GM12878 (cell line): Measurements from ENCODE around the gene NTMT2. TPM values are rescaled to one million over a fixed set of nuclear protein-coding genes. Genes with fewer than 3 reads are reported as not detected.

Source experiments
- ATAC-seq: fragments of 200-7000 bp; cut with Tn5 transposase; 3 replicates; pipeline ENCODE4 v1.9.1; 2020; ENCODE audit warnings: mild to moderate bottlenecking, moderate library complexity
- BruUV-seq: library from RNA; stranded (reverse); fragments of 400-500 nt; replicated peaks from 2 replicates; lab custom pipeline; 2021; lab: Mats Ljungman, UMichigan
- CTCF ChIA-PET: fragments of 300-600 bp; sonication (Branson Sonifier 250); formaldehyde crosslinking; extraction: SDS; loops from one replicate; lab custom pipeline; 2021; ENCODE audit warnings: inconsistent platforms; lab: Yijun Ruan, JAX
- POLR2A ChIA-PET: fragments of 350-600 bp; formaldehyde crosslinking; extraction: SDS; loops from one replicate; lab custom pipeline; 2021; ENCODE audit warnings: inconsistent platforms; lab: Charles Lee
- RAD21 ChIA-PET: fragments of 300-600 bp; sonication (Branson Sonifier 250); formaldehyde crosslinking; loops from one replicate; lab custom pipeline; 2023; ENCODE audit warnings: antibody characterized with exemption; ENCODE audit not compliant: unreplicated experiment; lab: Charles Lee
- SMC1A ChIA-PET: fragments of 300-600 bp; sonication (Branson Sonifier 250); formaldehyde crosslinking; loops from one replicate; lab custom pipeline; 2023; ENCODE audit not compliant: unreplicated experiment, uncharacterized antibody; lab: Charles Lee
- DNase-seq: peaks from one replicate; pipeline ENCODE4 v3.0.0-alpha.2; 2011; ENCODE audit warnings: low read depth, low spot score
- FAIRE-seq: peaks from 3 replicates; lab custom pipeline; 2011; peaks lifted over from hg19 to GRCh38; lab: Jason Lieb, UNC
- H2AFZ ChIP-seq: 2 replicates; pipeline ENCODE4 v1.6.0; 2011; ENCODE audit warnings: low read depth, low read length, control low read depth; ENCODE audit not compliant: control insufficient read depth
- H3K27ac ChIP-seq: 2 replicates; pipeline ENCODE4 v1.5.1; 2011; ENCODE audit warnings: control low read depth; ENCODE audit not compliant: control insufficient read depth, insufficient read depth
- H3K27me3 ChIP-seq, 2 experiments: replicated peaks in 1 of 2; 2 replicates each; pipeline versions ENCODE4 v1.6.0 to v1.6.1; 2011; ENCODE audit warnings: low read length in 1 of 2; ENCODE audit not compliant: control insufficient read depth in 2 of 2, insufficient read depth in 2 of 2
- H3K36me3 ChIP-seq, 2 experiments: 2 replicates each; pipeline ENCODE4 v1.5.1; 2011; ENCODE audit warnings: low read length in 1 of 2; ENCODE audit not compliant: control insufficient read depth in 2 of 2, insufficient read depth in 2 of 2
- H3K4me1 ChIP-seq: 2 replicates; pipeline ENCODE4 v1.6.1; 2011; ENCODE audit warnings: mild to moderate bottlenecking, low read length, moderate library complexity, mixed read lengths; ENCODE audit not compliant: control insufficient read depth, insufficient read depth
- H3K4me2 ChIP-seq: 2 replicates; pipeline ENCODE4 v1.6.0; 2011; ENCODE audit warnings: control low read depth; ENCODE audit not compliant: control insufficient read depth, insufficient read depth
- H3K4me3 ChIP-seq: fragments of 200-600 bp; sonication (generic); 2 replicates; pipeline ENCODE4 v1.5.1; 2016
- H3K79me2 ChIP-seq: 2 replicates; pipeline ENCODE4 v1.6.0; 2011; ENCODE audit warnings: low read length; ENCODE audit not compliant: control insufficient read depth, insufficient read depth
- H3K9ac ChIP-seq: 2 replicates; pipeline ENCODE4 v1.8.0; 2011; ENCODE audit warnings: low read length, control low read depth, mixed read lengths; ENCODE audit not compliant: control insufficient read depth, insufficient read depth
- H3K9me3 ChIP-seq: replicated peaks from 3 replicates; pipeline ENCODE4 v1.5.1; 2011; ENCODE audit warnings: mild to moderate bottlenecking, low read length; ENCODE audit not compliant: control insufficient read depth, insufficient read depth
- H4K20me1 ChIP-seq: 2 replicates; pipeline ENCODE4 v1.6.0; 2011; ENCODE audit not compliant: control insufficient read depth, insufficient read depth
- BCLAF1 ChIP-seq: fragments of 450-650 bp; IDR thresholded peaks from 2 replicates; pipeline ENCODE4 v1.6.1; 2017; ENCODE audit warnings: antibody characterized with exemption, mild to moderate bottlenecking, moderate library complexity
- CEBPB ChIP-seq, 2 experiments: fragments of 150-350 bp in 1 of 2; IDR thresholded peaks; 2 replicates each; pipeline ENCODE4 v1.6.1; 2012 to 2014; ENCODE audit warnings: low read depth in 2 of 2, low read length in 2 of 2, borderline replicate concordance in 1 of 2, inconsistent platforms in 1 of 2
- CUX1 ChIP-seq: IDR thresholded peaks from 2 replicates; pipeline ENCODE4 v1.6.1; 2012; ENCODE audit warnings: improper control_type of control experiment, low read depth, low read length; ENCODE audit not compliant: insufficient replicate concordance
- SKIL ChIP-seq: fragments of 450-650 bp; IDR thresholded peaks from 2 replicates; pipeline ENCODE4 v1.6.1; 2017; ENCODE audit warnings: mild to moderate bottlenecking, low read depth, inconsistent platforms; ENCODE audit not compliant: poor library complexity, severe bottlenecking
- ZSCAN29 ChIP-seq: fragments of 450-650 bp; IDR thresholded peaks from 2 replicates; pipeline ENCODE4 v1.6.1; 2017; ENCODE audit warnings: mild to moderate bottlenecking, moderate library complexity
- WGBS: methylation state at CpG from one replicate; pipeline ENCODE4 v1.1.6; 2016; ENCODE audit warnings: low lambda C conversion rate; ENCODE audit not compliant: insufficient replicate concordance, insufficient coverage; ENCODE audit errors: missing lambda C conversion rate; 5-methylcytosine and 5-hydroxymethylcytosine counted together
- in situ Hi-C: fragments of 300-500 bp; cut with MboI; formaldehyde crosslinking; loops from 9 replicates; pipeline ENCODE4 v1.14.3; 2018; ENCODE audit warnings: mixed read lengths
- intact Hi-C: fragments of 100-400 bp; cut with micrococcal nuclease; formaldehyde crosslinking; loops from one replicate; pipeline ENCODE4 v1.14.2; 2022; ENCODE audit not compliant: unreplicated experiment
- polyA plus RNA-seq, 11 experiments: library from polyadenylated mRNA; depleted of rRNA in 4 of 11; unstranded in 6 of 11; stranded (reverse) in 5 of 11; fragments of >200 nt; fragmentation: Nextera tagmentation in 4 of 11; fragmentation: Illumina TruSeq in 1 of 11; extraction: Ambion mirVana in 4 of 11; extraction: Trizol in 1 of 11; gene quantifications; 1 replicate in 1 of 11; 2 replicates in 10 of 11; pipeline versions ENCODE4 v1.2.1 to v1.2.3, GENCODE V29; 2011 to 2016; ENCODE audit warnings: inconsistent platforms in 2 of 11, missing spikeins in 2 of 11, low read depth in 1 of 11
- total RNA-seq, 4 experiments: library from RNA; depleted of rRNA in 3 of 4; stranded (reverse); fragments of >200 nt in 3 of 4; fragmentation: Illumina TruSeq in 1 of 4; extraction: Trizol in 1 of 4; gene quantifications; 2 replicates each; pipeline versions ENCODE4 v1.2.1 to v1.2.3, GENCODE V29; 2013 to 2021
- TF ChIP-seq, protein P1 (sequence below): IDR thresholded peaks from 2 replicates; pipeline ENCODE4 v1.6.1; 2012; ENCODE audit warnings: low read length, inconsistent platforms

NTMT2 gene
- total and polyA plus RNA-seq, 10 of the 15 experiments (the other 5 are each of a cell fraction or from before 2014, with no cell fraction given), result not detected

- TF ChIP-seq SKIL (no peak), BCLAF1 (no peak)
Measured at GRCh38 chr1:170174395-170174794, 28.6 kb downstream of the NTMT2 start (continued).

GRCh38 chr1:170175041-170175440, 29.3 kb downstream of the NTMT2 start:
- DNase-seq, result no peak
- no peaks in the 10 kb centered on the region for H3K9me3 ChIP-seq
- H3K9ac ChIP-seq, result no peak overlapping the region
- WGBS, result 25% methylated on average over 5 of the region's 5 CpGs
- H3K4me3 ChIP-seq, result no peak overlapping the region
- no peaks in the 10 kb centered on the region for H3K4me1 ChIP-seq
- no peaks in the 10 kb centered on the region for H3K36me3 ChIP-seq
- H2AFZ ChIP-seq, result no peak overlapping the region
- CTCF ChIA-PET, result interaction anchor here (0.9 kb wide), 1 partner anchor 19 kb away, joined by 3 read pairs; no protein-coding TSS in a partner anchor
- H3K4me2 ChIP-seq, result no peak overlapping the region
- in situ Hi-C loops (no loop called here), intact Hi-C loops (no loop called here)
- no peak overlapping the region for H3K27ac ChIP-seq
- no peak for ATAC-seq
- no peaks in the 10 kb centered on the region for H4K20me1 ChIP-seq
- RAD21 ChIA-PET, result no interaction called here
- H3K79me2 ChIP-seq, result no peaks in the 10 kb centered on the region
- no peaks in the 10 kb centered on the region for H3K27me3 ChIP-seq
- no peak for FAIRE-seq
- SMC1A ChIA-PET, result interaction anchor here (1.7 kb wide), 1 partner anchor 15 kb away, joined by 5 read pairs; no protein-coding TSS in a partner anchor
- BruUV-seq, result no TSS peak
- POLR2A ChIA-PET, result no interaction called here
- no peak for TF ChIP-seq ZSCAN29
- TF ChIP-seq CUX1, result no peak
- TF ChIP-seq, protein P1, sequence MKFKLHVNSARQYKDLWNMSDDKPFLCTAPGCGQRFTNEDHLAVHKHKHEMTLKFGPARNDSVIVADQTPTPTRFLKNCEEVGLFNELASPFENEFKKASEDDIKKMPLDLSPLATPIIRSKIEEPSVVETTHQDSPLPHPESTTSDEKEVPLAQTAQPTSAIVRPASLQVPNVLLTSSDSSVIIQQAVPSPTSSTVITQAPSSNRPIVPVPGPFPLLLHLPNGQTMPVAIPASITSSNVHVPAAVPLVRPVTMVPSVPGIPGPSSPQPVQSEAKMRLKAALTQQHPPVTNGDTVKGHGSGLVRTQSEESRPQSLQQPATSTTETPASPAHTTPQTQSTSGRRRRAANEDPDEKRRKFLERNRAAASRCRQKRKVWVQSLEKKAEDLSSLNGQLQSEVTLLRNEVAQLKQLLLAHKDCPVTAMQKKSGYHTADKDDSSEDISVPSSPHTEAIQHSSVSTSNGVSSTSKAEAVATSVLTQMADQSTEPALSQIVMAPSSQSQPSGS, result no peak
- no peak for TF ChIP-seq CEBPB (IDR thresholded peaks at IDR 0.05; ENCODE audit: borderline replicate concordance in 1 of 2, low read depth in 2 of 2, low read length in 2 of 2)
